ENCODE measurements around the gene INPP5B.

GRCh38 chr1:37940299-37940947 lies 6.4 kb downstream of the INPP5B start:
- no peak for TF ChIP-seq FOXA1 (IDR thresholded peaks at IDR 0.05)
- no peak for TF ChIP-seq SP1 (IDR thresholded peaks at IDR 0.05)
- TF ChIP-seq SUZ12 (IDR thresholded peaks at IDR 0.05) = no peak
- no peak for TF ChIP-seq ELF4 (IDR thresholded peaks at IDR 0.05)
- TF ChIP-seq BHLHE40 (IDR thresholded peaks at IDR 0.05; ENCODE audit: borderline replicate concordance) = no peak
- TF ChIP-seq FOXK2 (IDR thresholded peaks at IDR 0.05) = no peak
- no peak for TF ChIP-seq LEF1 (IDR thresholded peaks at IDR 0.05; ENCODE audit: borderline replicate concordance)
- no peak for TF ChIP-seq FOXM1 (IDR thresholded peaks at IDR 0.05; ENCODE audit: borderline replicate concordance)
- TF ChIP-seq ZNF384 (IDR thresholded peaks at IDR 0.05) = no peak
- no peak for TF ChIP-seq ARNT (IDR thresholded peaks at IDR 0.05)
- TF ChIP-seq TARDBP (IDR thresholded peaks at IDR 0.05) = no peak
- no peak for TF ChIP-seq HDGF (IDR thresholded peaks at IDR 0.05; ENCODE audit: borderline replicate concordance)
- no peak for TF ChIP-seq NFRKB (IDR thresholded peaks at IDR 0.05)
- no peak for TF ChIP-seq CTBP1 (IDR thresholded peaks at IDR 0.05; ENCODE audit: borderline replicate concordance)
